ENCODE data around the gene PAFAH1B1. TPM values are rescaled to one million over a fixed set of nuclear protein-coding genes. Genes with fewer than 3 reads are reported as not detected.
"Not testable (repeated sequence)": the region's sequence is repeated elsewhere in the genome, so short reads cannot be mapped to it uniquely, and the experiment has no call there.

Gene PAFAH1B1
- total RNA-seq, 1 donor from 2014 or later: 155 TPM

DNA sequence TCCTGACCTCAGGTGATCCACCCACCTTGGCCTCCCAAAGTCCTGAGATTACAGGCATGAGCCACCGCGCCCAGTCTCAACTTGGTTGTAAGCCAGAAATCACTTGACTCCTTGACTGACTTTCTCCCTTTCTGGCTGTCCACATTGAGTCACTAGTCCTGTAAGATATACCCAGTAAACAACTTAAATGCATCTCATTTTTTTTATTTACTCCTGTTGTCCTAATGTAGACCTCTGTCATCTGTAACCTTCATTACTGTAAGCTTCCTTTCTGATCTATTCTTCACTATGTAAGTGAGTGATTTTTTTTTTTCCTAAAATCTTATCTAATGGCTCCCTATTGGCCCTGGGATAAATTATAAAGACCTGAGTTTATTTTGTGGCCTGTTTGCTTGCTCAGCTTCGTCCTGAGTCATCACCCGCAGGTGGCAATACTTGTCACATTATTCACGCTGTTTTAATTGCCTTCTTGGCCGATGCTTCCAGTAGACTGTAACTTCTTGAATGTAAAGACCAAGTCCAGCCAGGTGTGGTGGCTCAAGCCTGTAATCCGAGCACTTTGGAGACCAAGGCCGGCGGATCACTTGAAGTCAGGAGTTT, 41.0 kb downstream of the PAFAH1B1 start:
- intact Hi-C loops (cut with micrococcal nuclease): no loop called here

DNA sequence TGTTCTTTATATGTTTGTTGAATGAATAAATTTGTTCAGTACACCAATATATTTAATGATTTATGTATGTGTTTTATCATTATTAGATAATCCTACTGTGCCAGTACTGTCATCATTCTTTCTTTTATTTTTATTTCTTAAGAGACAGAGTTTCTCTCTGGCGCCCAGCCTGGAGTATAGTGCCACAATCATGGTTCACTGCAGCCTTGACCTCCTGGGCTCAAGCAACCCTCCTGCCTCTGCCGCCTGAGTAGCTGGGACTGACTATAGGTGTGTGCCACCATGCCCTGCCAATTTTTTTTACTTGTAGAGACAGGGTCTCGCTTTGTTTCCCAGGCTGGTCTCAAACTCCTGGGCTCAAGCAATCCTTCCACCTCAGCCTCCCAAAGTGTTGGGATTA, 41.8 kb downstream of the PAFAH1B1 start:
- intact Hi-C loops (cut with micrococcal nuclease): no loop called here

DNA sequence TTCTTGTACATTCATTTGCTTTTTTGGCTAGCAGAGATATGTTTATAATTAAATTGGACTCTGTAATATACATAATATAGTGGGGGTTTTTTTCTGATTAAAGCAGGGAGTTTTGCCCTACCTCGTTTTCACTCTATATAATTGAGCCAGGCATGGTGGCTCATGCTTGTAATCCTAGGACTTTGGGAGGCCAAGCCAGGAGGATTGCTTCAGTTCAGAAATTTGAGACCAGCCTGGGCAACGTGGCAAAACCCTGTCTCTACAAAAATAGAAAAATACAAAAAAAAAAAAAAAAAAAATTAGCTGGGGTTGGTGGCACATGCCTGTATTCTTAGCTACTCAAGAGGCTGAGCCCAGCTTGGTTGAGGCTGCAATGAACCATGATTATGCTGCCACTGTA, 42.2 kb downstream of the PAFAH1B1 start:
- intact Hi-C loops (cut with micrococcal nuclease): no loop called here

DNA sequence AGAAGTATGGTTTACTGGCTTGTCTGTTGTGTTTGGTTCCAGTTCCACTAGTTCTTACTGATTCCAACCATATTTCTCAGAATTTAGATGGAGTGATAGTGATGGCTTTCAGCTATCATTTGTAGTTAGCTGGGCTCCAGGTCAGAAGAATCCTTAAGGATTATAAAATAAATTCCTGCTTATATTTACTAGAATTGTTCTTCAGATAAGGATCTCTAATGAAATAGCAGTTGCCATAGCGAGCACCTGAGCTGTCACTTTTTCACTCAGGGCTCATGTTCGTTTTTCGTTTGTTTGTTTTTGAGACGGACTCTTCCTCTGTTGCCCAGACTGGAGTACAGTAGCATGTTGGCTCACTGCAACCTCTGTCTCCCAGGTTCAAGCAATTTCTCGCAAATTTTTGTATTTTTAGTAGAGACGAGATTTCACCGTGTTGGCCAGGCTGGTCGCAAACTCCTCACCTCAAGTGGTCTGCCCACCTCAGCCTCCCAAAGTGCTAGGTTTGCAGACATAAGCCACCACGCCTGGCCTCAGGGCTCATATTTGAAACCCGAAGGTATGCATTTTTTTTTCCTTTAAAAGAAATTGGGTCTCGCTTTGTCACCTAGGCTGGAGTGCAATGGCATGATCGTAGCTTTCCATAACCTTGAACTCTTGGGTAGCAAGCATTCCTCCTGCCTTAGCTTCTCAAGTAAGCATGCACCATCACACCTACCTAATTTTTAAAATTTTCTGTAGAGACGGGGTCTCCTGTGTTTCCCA, 42.9 kb downstream of the PAFAH1B1 start:
- intact Hi-C loops (cut with micrococcal nuclease): no loop called here

DNA sequence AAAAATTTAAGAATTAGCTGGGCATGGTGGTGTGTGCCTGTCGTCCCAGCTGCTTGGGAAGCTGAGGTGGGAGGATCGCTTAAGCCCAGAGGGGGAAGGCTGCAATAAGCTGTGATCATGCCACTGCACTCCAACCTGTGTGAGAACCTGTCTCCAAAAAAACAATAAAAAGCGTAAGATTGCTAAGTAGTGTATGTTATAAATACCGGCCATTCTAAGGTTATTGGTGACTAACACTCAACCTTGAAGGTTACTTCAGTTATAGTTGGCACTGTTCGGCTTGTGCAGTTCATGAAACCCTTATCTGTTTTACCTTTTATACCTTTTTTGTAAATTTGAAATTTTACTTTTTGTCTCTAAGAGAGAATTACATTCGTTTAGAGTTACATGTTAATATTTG, 44.0 kb downstream of the PAFAH1B1 start:
- intact Hi-C loops (cut with micrococcal nuclease): no loop called here

DNA sequence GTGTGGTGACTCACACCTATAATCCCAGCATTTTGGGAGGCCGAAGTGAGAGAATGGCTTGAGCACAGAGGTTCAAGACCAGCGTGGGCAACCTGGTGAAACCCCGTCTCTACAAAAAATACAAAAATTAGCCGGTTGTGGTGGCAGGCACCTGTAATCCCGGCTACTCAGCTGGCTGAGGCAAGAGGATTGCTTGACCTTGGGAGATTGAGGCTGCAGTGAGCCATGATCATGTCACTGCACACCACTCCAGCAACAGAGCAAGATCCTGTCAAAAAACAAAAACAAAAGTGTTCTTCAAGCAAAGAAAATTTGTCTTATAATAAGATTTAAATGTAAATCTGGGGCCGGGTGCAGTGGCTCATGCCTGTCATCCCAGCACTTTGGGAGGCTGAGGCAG, 51.5 kb downstream of the PAFAH1B1 start:
- intact Hi-C loops (cut with micrococcal nuclease): no loop called here

DNA sequence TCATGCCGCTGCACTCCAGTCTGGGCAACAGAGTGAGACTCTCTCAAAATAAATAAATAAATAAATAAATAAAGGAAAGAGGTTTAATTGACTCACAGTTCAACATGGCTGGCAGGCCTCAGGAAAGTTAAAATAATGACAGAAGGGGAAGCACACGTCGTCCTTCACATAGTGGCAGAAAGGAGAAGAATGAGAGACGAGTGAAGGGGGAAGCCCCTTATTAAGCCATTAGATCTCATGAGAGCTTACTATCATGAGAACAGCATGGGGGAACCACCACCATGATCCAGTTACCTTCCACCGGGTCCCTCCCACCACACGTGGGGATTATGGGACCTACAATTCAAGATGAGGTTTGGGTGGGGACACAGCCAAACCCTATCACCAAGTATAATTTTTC, 54.5 kb downstream of the PAFAH1B1 start:
- intact Hi-C loops (cut with micrococcal nuclease): no loop called here

DNA sequence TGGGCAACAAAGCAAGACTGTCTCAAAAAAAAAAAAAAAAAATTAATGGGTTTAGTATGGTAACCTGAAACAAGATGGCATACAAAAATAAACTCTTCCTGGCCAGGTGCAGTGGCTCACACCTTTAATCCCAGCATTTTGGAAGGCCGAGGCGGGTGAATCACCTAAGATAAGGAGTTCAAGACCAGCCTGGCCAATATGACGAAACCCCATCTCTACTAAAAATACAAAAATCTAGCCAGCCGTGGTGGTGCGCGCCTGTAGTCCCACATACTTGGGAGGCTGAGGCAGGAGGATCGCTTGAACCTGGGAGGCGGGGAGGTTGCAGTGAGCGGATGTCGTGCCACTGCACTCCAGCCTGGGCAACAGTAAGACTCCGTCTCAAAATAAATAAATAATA, 55.7 kb downstream of the PAFAH1B1 start:
- intact Hi-C loops (cut with micrococcal nuclease): no loop called here

DNA sequence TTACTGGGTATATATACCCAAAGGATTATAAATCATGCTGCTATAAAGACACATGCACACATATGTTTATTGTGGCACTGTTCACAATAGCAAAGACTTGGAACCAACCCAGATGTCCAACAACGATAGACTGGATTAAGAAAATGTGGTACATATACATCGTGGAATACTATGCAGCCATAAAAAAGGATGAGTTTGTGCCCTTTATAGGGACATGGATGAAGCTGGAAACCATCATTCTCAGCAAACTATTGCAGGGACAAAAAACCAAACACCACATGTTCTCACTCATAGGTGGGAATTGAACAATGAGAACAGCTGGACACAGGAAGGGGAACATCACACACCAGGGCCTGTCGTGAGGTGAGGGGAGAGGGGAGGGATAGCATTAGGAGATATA, 59.5 kb downstream of the PAFAH1B1 start:
- intact Hi-C loops (cut with micrococcal nuclease): not testable (repeated sequence)

DNA sequence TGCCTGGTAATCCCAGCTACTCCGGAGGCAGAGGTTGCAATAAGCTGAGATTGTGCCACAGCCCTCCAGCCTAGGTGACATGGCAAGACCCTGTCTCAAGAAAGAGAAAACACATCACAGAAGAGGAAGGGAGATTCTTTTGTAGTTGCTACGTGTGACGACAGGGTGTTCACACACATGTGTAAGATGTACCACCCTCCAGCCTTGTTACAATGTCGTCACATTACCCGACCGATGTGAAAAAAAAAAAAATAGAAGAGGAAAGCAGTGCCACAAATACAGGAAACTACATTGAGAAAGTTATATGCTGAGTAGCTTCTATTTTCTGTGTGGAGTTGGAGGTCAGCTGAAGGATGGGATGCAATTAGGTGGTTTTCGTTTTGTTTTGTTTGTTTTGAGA, 62.1 kb downstream of the PAFAH1B1 start:
- intact Hi-C loops (cut with micrococcal nuclease): no loop called here

DNA sequence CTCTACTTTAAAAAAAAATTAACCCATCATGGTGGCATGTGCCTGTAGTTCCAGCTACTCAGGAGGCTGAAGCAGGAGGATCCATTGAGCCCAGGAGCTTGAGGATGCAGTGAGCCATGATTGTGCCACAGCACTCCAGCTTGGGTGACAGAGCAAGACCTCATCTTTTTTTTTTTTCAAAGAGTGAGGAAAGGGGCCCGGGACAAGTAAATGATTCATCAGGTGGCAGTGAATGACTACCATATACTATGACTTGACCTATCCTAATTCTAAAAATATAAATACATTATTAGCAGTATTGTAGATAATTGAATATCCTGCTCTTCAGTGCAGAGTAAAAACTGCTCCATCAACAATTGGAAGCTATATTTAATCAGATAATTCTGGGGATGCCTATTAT, 62.8 kb downstream of the PAFAH1B1 start:
- intact Hi-C loops (cut with micrococcal nuclease): no loop called here

DNA sequence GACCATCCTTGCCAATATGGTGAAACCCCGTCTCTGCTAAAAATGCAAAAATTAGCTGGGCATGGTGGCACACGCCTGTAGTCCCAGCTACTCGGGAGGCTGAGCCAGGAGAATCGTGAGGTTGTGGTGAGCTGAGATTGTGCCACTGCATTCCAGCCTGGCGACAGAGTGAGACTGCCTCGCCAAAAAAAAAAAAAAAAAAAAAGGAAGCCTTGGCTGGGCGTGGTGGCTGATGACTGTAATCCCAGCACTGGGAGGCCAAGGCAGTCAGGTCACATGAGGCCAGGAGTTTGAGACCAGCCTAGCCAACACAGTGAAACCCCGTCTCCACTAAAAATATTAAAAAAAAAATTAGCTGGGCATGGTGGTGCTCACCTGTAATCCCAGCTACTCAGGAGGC, 65.9 kb downstream of the PAFAH1B1 start:
- intact Hi-C loops (cut with micrococcal nuclease): not testable (repeated sequence)

DNA sequence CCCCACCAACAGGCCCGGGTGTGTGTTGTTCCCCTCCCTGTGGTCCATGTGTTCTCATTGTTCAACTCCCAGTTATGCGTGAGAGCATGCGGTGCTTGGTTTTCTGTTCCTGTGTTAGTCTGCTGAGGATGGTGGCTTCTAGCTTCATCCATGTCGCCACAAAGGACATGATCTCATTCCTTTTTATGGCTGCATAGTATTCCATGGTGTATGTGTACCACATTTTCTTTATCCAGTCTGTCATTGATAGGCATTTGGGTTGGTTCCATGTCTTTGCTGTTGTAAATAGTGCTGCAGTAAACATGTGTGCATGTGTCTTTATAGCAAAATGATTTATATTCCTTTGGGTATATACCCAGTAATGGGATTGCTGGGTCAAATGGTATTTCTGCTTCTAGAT, 67.0 kb downstream of the PAFAH1B1 start:
- intact Hi-C loops (cut with micrococcal nuclease): not testable (repeated sequence)

DNA sequence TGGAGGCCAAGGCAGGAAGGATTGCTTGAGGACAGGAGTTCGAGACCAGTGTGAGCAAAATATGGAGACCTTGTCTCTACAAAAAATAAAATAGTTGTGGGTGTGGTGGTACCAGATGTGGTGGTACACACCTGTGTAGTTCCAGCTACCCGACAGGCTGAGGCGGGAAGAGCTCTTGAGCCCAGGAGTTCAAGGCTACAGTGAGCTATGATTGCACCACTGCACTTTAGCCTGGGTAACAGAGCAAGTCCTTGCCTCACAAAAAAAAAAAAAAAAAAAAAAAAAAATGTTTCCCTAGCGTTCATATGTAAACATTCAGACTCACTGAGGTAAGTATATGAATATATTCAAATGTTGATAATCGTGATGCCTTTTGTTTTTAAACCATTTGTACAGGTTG, 78.6 kb downstream of the PAFAH1B1 start:
- intact Hi-C loops (cut with micrococcal nuclease): no loop called here

DNA sequence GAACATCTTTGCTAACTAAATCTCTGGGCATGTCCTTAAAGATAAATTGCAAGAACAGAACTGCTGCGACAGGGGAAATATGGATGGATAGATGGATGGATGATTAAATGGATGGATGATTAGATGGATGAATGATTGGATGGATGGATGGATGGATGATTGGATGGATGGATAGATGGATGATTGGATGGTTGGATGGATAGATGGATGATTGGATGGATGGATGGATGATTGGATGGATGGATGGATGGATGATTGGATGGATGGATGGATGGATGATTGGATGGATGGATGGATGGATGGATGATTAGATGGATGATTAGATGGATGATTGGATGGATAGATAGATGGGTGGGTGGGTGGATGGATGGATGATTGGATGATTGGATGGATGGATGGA, 85.8 kb downstream of the PAFAH1B1 start:
- intact Hi-C loops (cut with micrococcal nuclease): loop anchor here (5.0 kb wide), 1 partner anchor 87 kb away; the partner anchor contains the start of gene PAFAH1B1

DNA sequence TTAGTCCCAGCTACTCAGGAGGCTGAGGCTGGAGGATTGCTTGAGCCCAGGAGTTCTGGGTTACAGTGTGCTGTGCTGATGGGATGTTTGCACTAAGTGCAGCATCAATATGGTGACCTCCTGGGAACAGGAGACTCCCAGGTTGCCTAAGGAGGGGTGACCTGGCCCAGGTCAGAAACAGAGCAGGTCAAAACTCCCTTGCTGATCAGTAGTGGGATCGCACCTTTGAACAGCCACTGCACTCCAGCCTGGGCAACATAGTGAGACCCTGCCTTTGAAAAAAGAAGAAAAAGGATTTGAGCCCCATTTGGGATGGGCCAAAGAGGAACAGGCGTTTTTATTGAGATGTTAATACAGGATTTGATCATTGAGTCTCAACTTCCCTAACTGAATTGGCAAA, 87.5 kb downstream of the PAFAH1B1 start:
- intact Hi-C loops (cut with micrococcal nuclease): no loop called here

DNA sequence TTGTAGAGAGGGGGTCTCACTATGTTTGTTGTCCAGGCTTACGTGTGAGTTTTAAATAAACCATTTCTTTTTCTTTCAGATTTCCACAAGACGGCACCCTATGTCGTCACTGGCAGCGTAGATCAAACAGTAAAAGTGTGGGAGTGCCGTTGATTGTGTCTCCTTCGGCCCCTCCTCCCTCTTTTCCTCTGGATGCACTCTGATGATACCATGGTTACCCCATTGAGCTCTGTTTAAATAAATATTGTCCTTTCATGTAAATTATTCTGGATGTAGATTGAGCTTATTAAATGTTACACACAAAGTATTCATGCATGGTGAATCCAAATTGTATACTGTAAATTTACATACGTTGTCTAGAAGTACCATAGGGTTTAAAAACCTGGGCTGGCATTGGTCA, 88.2 kb downstream of the PAFAH1B1 start:
- intact Hi-C loops (cut with micrococcal nuclease): no loop called here

DNA sequence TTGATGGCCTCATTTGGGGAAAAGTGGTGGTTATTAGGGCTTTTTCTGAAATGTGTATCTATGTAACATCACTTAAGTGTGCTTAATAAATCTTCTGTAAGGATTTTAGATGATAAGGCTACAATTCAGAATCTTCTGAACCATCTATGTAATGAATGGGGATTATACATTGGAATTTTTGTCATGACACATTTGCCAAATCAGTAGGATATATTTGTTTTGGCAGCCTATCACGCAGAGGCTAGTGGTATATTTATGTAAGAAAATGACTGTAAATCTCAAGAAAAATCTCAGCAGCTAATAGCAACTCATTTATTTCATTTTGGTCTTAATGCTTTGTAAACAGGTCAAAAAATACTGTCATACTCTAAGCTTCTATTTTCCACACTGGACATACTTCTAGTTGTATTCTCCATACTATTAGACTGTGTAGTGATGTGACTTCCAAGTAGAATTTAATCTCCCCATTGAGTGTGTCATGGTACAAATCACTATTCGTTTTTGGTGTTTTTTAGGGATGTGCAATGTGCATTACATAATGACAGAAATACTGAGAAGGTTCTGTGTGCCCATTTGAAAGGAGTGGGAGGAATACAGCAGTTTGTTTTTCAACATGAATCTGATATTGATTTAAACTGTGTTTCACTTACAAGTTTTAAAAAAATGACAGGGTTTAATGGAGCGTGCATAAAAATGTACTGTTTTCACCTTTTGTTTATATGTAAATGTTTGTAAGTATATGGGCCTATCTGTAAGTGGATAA, 88.9 kb downstream of the PAFAH1B1 start:
- intact Hi-C loops (cut with micrococcal nuclease): no loop called here

DNA sequence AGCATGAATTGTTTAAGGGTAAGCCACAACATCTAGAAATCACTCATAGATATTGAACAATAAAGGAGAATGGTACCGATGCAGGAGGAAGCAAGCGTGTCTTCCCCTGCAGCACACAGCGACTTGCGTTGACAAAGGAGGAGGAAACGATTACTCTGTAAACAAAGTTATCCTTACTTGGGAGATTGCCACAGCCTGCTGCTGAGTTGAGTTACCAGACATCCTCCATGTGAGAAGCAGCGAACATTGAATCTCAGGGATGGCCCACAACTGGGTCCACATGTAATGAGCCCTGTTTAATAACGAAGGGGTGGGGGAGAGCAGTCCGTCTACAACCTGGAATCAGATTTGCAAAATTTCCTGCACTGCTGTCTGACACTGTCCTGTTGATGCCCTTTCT, 90.5 kb downstream of the PAFAH1B1 start:
- intact Hi-C loops (cut with micrococcal nuclease): no loop called here

DNA sequence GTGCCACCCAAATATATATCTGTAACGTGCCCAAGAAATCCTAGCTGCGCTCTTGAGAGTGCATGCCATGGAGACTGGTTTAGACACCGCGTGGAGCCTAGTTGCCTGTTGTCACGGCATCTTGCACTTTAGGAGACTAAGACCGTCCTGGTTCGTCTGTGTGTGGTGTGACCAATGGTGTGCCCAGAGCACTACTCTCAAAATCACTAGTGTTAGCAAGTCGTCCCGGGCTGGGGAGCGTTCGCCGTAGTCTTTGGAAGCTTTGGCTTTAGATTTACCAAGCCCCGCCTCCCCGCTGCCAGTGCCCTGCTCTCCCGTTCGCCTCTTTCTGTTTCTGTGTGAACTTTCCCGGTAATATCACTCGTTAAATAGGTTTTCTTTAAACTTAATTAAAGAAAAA, 91.1 kb downstream of the PAFAH1B1 start:
- intact Hi-C loops (cut with micrococcal nuclease): no loop called here

DNA sequence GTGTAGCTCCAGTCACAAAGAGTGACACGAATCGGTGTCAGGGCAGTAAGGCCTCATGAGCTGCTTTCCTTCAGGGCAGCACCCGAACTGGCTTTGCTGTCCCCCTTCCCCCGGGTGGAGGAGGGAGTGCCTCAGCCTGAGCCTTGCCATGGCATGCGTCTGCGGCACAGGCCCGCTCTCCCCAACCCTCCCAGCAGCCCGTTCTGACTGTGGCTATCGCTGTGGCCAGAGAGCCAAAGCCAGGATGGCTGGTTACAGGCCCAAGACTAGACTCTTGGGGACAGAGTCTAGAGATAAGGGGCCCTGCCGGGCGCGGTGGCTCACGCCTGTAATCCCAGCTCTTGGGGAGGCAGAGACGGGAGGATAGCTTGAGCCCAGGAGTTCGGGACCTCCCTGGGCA, 92.2 kb downstream of the PAFAH1B1 start:
- intact Hi-C loops (cut with micrococcal nuclease): no loop called here

DNA sequence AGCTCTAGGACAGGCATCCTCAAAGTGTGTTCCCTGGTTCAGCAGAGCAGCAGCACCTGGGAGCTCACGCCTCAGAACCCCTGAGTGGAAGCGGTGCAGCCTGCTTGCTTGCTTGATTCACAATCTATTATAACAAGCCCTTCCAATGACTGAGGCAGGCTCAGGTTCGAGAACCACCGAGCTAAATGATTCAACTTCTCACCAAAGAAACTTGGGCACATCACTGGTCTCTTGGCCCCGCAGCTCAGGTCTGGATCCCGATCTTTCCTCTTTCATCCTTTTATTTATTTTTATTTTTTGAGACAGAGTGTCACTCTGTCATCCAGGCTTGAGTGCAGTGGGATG, 93.6 kb downstream of the PAFAH1B1 start:
- intact Hi-C loops (cut with micrococcal nuclease): no loop called here
